Measurements from ENCODE around the gene CASD1.

Gene CASD1

DNA sequence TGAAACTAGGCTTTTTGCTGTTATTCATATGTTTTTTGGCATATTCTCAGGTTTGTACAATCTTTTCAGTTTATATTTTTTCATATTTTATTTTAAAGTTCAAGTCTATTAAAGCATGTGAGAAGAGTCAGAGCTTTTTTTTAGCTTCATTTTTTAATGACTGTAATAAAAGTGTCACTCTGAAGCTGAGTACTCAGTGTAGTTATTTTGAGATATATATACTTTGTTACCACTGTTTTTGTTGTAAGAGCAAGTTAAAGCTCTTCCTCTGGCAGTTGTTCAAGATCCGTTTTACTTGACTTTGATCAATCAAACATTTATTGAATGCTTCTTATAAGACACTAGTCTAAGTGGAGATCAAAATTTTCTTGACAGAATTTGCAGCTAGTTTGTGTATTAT is 37.5 kb downstream of the CASD1 start:
- H3K4me3 ChIP-seq (ENCODE audit: low read depth, low read length) = no peak overlapping the region
- TF ChIP-seq, protein P1, sequence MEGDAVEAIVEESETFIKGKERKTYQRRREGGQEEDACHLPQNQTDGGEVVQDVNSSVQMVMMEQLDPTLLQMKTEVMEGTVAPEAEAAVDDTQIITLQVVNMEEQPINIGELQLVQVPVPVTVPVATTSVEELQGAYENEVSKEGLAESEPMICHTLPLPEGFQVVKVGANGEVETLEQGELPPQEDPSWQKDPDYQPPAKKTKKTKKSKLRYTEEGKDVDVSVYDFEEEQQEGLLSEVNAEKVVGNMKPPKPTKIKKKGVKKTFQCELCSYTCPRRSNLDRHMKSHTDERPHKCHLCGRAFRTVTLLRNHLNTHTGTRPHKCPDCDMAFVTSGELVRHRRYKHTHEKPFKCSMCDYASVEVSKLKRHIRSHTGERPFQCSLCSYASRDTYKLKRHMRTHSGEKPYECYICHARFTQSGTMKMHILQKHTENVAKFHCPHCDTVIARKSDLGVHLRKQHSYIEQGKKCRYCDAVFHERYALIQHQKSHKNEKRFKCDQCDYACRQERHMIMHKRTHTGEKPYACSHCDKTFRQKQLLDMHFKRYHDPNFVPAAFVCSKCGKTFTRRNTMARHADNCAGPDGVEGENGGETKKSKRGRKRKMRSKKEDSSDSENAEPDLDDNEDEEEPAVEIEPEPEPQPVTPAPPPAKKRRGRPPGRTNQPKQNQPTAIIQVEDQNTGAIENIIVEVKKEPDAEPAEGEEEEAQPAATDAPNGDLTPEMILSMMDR (IDR thresholded peaks at IDR 0.05; ENCODE audit: low read depth, low read length) = no peak
- H3K36me3 ChIP-seq = no peaks in the 10 kb centered on the region
- peaks cover 5% of the 10 kb centered on the region; the same call in 1 of the 2 replicates for H3K4me1 ChIP-seq
- no peak for DNase-seq
- no peaks in the 10 kb centered on the region for H3K27me3 ChIP-seq
- no peaks in the 10 kb centered on the region for H3K9me3 ChIP-seq

DNA sequence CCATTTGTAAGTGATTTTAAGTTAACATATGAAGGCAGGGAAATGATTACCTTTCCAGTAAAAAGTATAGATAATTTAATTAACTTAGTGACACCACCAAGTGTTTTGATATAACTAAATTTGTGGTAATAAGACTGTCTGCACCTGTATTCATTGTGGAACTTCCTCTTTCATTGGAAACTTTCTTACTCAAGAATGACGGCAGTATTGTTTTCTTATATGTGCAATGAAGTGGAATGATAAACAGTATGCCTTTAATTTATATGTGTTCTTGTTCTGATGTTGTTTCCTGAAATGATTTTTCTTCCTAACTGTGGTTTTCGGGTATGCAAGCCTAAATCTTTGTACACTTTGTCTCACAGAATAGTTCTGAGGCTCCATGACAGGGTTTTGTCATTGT is 46.4 kb downstream of the CASD1 start:
- Histone ChIP-seq H3K27me3 (no peaks in the 10 kb centered on the region), H3K4me1 (no peaks in the 10 kb centered on the region), H3K4me3 (ENCODE audit: low read depth, low read length) (no peak overlapping the region), H3K9me3 (no peaks in the 10 kb centered on the region), H3K36me3 (no peaks in the 10 kb centered on the region; the same call in 1 of the 2 replicates)
- TF ChIP-seq, protein P1 (IDR thresholded peaks at IDR 0.05; ENCODE audit: low read depth, low read length) = no peak
- DNase-seq = no peak

DNA sequence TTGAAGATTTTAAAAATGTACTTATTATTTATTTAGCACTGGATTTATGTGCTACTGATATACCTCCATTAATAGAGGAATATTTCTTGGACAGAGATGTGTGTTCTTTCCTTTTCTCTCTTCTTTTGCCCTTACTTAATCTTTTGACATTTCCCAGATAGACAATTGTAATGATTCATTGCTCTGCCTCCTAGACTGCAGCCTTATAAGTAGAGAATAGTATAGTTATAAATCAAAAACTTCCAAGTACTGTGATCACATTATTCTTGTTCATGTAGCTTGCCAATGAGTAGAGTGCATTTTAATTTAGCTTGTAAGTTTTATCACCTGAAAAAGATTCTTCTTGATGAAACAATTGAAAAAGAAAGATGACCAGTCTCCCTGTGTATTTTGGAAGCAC is 47.6 kb downstream of the CASD1 start:
- no peaks in the 10 kb centered on the region for H3K27me3 ChIP-seq
- H3K4me3 ChIP-seq (ENCODE audit: low read depth, low read length) = no peak overlapping the region
- no peak for DNase-seq
- H3K4me1 ChIP-seq = no peaks in the 10 kb centered on the region
- H3K36me3 ChIP-seq = no peaks in the 10 kb centered on the region; the same call in 1 of the 2 replicates
- no peaks in the 10 kb centered on the region for H3K9me3 ChIP-seq
- TF ChIP-seq, protein P1 (IDR thresholded peaks at IDR 0.05; ENCODE audit: low read depth, low read length) = no peak

DNA sequence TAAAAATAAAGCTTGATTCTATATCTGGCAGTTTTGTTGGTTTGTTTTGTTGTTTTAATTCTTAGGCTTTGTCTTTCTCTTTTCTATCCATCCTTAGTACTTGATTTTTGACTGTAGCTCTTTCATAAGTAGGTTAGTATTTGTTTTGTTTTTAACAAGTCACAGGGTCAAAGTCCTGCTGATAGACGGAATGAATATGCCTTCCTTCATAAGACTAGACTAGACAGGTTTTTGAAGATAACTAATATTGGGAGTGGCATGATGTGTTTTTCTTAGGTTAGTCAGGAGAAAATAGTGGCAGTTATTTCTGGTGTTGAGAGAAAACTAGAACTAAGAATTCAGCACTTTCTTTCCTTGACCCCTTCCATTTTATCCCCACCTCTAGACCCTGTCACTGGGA is 50.4 kb downstream of the CASD1 start:
- Histone ChIP-seq H3K36me3 (no peaks in the 10 kb centered on the region; the same call in 1 of the 2 replicates), H3K4me3 (ENCODE audit: low read depth, low read length) (no peak overlapping the region), H3K27me3 (no peaks in the 10 kb centered on the region), H3K9me3 (no peaks in the 10 kb centered on the region), H3K4me1 (no peaks in the 10 kb centered on the region)
- TF ChIP-seq, protein P1 (IDR thresholded peaks at IDR 0.05; ENCODE audit: low read depth, low read length) = no peak
- DNase-seq = no peak

DNA sequence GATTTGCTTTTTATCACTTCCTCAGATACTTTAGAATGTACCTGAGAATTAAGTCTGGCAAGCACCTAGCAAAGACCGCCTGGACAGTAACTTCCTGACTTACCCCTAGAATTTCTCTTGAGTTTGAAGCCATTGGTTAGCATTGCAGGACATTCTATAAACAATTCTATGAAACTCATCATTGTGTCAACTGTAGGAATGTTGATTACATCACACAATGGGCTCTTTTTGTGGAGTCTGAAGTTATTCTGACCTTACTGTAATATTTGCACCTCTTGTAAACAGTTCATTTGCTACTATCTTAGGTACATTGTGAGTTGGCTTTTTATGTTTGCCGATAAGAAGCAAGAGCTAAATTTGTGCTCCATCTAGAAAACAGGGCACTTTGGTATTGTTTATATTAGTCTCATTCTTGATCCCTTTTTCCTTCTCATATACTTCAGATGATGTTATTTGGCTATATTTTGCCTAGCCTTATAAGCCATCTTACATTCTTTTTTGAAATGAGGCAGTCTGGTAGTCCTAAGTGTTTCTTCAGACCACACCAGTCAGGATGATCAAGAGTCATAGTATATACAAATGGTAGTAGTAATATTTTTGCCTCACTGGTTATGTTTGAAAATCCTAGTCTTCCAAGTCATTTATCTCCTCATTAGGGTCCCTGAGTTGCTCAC is 52.4 kb downstream of the CASD1 start:
- Histone ChIP-seq H3K27me3 (no peaks in the 10 kb centered on the region), H3K36me3 (no peaks in the 10 kb centered on the region; the same call in 1 of the 2 replicates), H3K4me1 (no peaks in the 10 kb centered on the region), H3K4me3 (ENCODE audit: low read depth, low read length) (no peak overlapping the region), H3K9me3 (no peaks in the 10 kb centered on the region)
- TF ChIP-seq, protein P1 (IDR thresholded peaks at IDR 0.05; ENCODE audit: low read depth, low read length) = no peak
- no peak for DNase-seq

DNA sequence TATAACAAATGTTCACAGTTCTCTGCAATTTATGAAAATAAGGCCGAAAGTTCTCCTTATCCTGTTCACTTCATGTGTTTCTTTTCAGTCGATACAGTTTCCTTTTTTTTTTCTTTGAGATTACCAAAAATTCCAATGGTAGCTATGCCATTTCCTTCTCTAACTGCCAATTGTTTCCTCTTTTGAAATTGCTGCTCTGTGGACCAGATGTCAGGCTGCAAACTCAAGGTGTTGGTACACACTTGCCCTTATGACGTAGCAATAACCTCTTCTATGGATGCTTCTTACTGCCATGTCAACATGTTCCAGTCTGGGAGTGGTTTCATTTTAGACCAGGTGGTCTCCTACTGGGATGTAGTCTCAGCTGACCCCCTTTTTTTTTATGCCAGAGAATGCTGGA is 52.9 kb downstream of the CASD1 start:
- DNase-seq = no peak
- no peaks in the 10 kb centered on the region; the same call in 1 of the 2 replicates for H3K36me3 ChIP-seq
- TF ChIP-seq, protein P1 (IDR thresholded peaks at IDR 0.05; ENCODE audit: low read depth, low read length) = no peak
- no peaks in the 10 kb centered on the region for H3K4me1 ChIP-seq
- H3K9me3 ChIP-seq = no peaks in the 10 kb centered on the region
- H3K27me3 ChIP-seq = no peaks in the 10 kb centered on the region
- no peak overlapping the region for H3K4me3 ChIP-seq (ENCODE audit: low read depth, low read length)
